Upper lobe of right lung (tissue), 1 donor: Measurements from ENCODE around the gene NRP1. TPM values are rescaled to one million over a fixed set of nuclear protein-coding genes. Genes with fewer than 3 reads are reported as not detected.
"Not testable (repeated sequence)": the region's sequence is repeated elsewhere in the genome, so short reads cannot be mapped to it uniquely, and the experiment has no call there.

Experiments used
- ATAC-seq: fragments of 200-7000 bp; cut with Tn5 transposase; one replicate; pipeline ENCODE4 v1.9.1; 2020; ENCODE audit warnings: mild to moderate bottlenecking, moderate library complexity
- DNase-seq: peaks from one replicate; pipeline ENCODE4 v3.0.0-alpha.2; 2020
- H3K27ac ChIP-seq: fragments of 200-600 bp; one replicate; pipeline ENCODE4 v1.8.0; 2022
- H3K27me3 ChIP-seq: fragments of 200-600 bp; one replicate; pipeline ENCODE4 v1.8.0; 2022; ENCODE audit warnings: mild to moderate bottlenecking
- H3K36me3 ChIP-seq: fragments of 200-600 bp; one replicate; pipeline ENCODE4 v1.8.0; 2022
- H3K4me1 ChIP-seq: fragments of 200-600 bp; one replicate; pipeline ENCODE4 v1.8.0; 2022
- H3K4me3 ChIP-seq: fragments of 200-600 bp; one replicate; pipeline ENCODE4 v1.8.0; 2022; ENCODE audit warnings: mild to moderate bottlenecking
- H3K9me3 ChIP-seq: fragments of 200-600 bp; one replicate; pipeline ENCODE4 v1.8.0; 2022
- CTCF ChIP-seq: fragments of 200-600 bp; IDR thresholded peaks from one replicate; pipeline ENCODE4 v1.8.0; 2022; ENCODE audit warnings: antibody characterized with exemption
- intact Hi-C: fragments of 100-400 bp; cut with DNase I; formaldehyde crosslinking; loops from one replicate; pipeline ENCODE4 v1.11.0; 2022
- total RNA-seq: library from RNA; stranded (reverse); fragmentation: NEBNext Ultra II Directional; extraction: Animal tissue kit (Norgen Biotek cat#: 25700); gene quantifications from one replicate; pipeline ENCODE4 v1.2.1, GENCODE V29; 2021
- donor health status: DM: no; HTN: yes; CAD: no; lungs with severe emphysema.

NRP1 gene
- total RNA-seq, 1 donor from 2014 or later: 139 TPM

- no peak for TF ChIP-seq CTCF
- Histone ChIP-seq H3K4me3 (no peak overlapping the region), H3K27ac (no peak overlapping the region), H3K4me1 (peaks cover 8% of the 10 kb centered on the region), H3K27me3 (no peaks in the 10 kb centered on the region), H3K9me3 (no peaks in the 10 kb centered on the region), H3K36me3 (peaks cover 54% of the 10 kb centered on the region)
- ATAC-seq (no peak), DNase-seq (no peak)
- intact Hi-C loops: no loop called here
Measured at GRCh38 chr10:33224251-33224965, 110.1 kb downstream of the NRP1 start.

GRCh38 chr10:33223326-33224000 lies 111.0 kb downstream of the NRP1 start:
- Histone ChIP-seq H3K4me1 (peaks cover 2% of the 10 kb centered on the region), H3K4me3 (no peak overlapping the region), H3K27me3 (no peaks in the 10 kb centered on the region), H3K9me3 (no peaks in the 10 kb centered on the region), H3K27ac (no peak overlapping the region), H3K36me3 (peaks cover 63% of the 10 kb centered on the region)
- ATAC-seq (no peak), DNase-seq (no peak)
- intact Hi-C loops: no loop called here
- TF ChIP-seq CTCF: no peak

GRCh38 chr10:33222304-33222703 lies 112.2 kb downstream of the NRP1 start:
- H3K36me3 ChIP-seq: peaks cover 62% of the 10 kb centered on the region

GRCh38 chr10:33217854-33218253 lies 116.6 kb downstream of the NRP1 start:
- ATAC-seq (no peak), DNase-seq (no peak)
- no peaks in the 10 kb centered on the region for H3K9me3 ChIP-seq
- H3K4me3 ChIP-seq: no peak overlapping the region
- no peaks in the 10 kb centered on the region for H3K27me3 ChIP-seq
- H3K4me1 ChIP-seq: peaks cover 10% of the 10 kb centered on the region
- intact Hi-C loops: no loop called here
- H3K36me3 ChIP-seq: peaks cover 54% of the 10 kb centered on the region
- H3K27ac ChIP-seq: no peak overlapping the region
- TF ChIP-seq CTCF: no peak

More at GRCh38 chr10:33222304-33222703, 112.2 kb downstream of the NRP1 start:
- H3K4me1 ChIP-seq, H3K4me3 ChIP-seq, H3K27me3 ChIP-seq, intact Hi-C loops, ATAC-seq, H3K27ac ChIP-seq, H3K9me3 ChIP-seq, DNase-seq: not testable (repeated sequence)

GRCh38 chr10:33216661-33217427 lies 117.6 kb downstream of the NRP1 start:
- no peak for ATAC-seq
- Histone ChIP-seq H3K4me3 (no peak overlapping the region), H3K4me1 (peaks cover 12% of the 10 kb centered on the region), H3K27ac (no peak overlapping the region), H3K27me3 (no peaks in the 10 kb centered on the region), H3K9me3 (no peaks in the 10 kb centered on the region), H3K36me3 (peaks cover 50% of the 10 kb centered on the region)
- intact Hi-C loops: no loop called here
- no peak for TF ChIP-seq CTCF
- DNase-seq: no peak

GRCh38 chr10:33215635-33216034 lies 118.8 kb downstream of the NRP1 start:
- no peaks in the 10 kb centered on the region for H3K27me3 ChIP-seq
- peaks cover 43% of the 10 kb centered on the region for H3K36me3 ChIP-seq
- H3K27ac ChIP-seq: no peak overlapping the region
- TF ChIP-seq CTCF: no peak
- ATAC-seq (no peak), DNase-seq (no peak)
- no peak overlapping the region for H3K4me3 ChIP-seq
- intact Hi-C loops: no loop called here
- peaks cover 22% of the 10 kb centered on the region for H3K4me1 ChIP-seq
- H3K9me3 ChIP-seq: no peaks in the 10 kb centered on the region
